ENCODE measurements around the gene PRKN.

Gene PRKN

GRCh38 chr6:161626132-161626676 is 1101.4 kb downstream of the PRKN start:
- no peak for FAIRE-seq

- FAIRE-seq, result no peak
Observed at GRCh38 chr6:161624111-161624510, 1103.5 kb downstream of the PRKN start.

GRCh38 chr6:161622779-161623178 is 1104.8 kb downstream of the PRKN start:
- no peak for FAIRE-seq

GRCh38 chr6:161618831-161619454 is 1108.6 kb downstream of the PRKN start:
- FAIRE-seq, result no peak

- no peak for FAIRE-seq
Observed at GRCh38 chr6:161613711-161614110, 1113.9 kb downstream of the PRKN start.

- FAIRE-seq, result no peak
Observed at GRCh38 chr6:161608771-161609170, 1118.8 kb downstream of the PRKN start.

- FAIRE-seq, result no peak
Observed at GRCh38 chr6:161607696-161608297, 1119.8 kb downstream of the PRKN start.

- FAIRE-seq, result no peak
Observed at GRCh38 chr6:161602359-161602758, 1125.2 kb downstream of the PRKN start.

- no peak for FAIRE-seq
Observed at GRCh38 chr6:161598896-161599295, 1128.7 kb downstream of the PRKN start.

GRCh38 chr6:161596807-161597520 is 1130.6 kb downstream of the PRKN start:
- no peak for FAIRE-seq

GRCh38 chr6:161594412-161594811 is 1133.2 kb downstream of the PRKN start:
- FAIRE-seq, result no peak

GRCh38 chr6:161590961-161591627 is 1136.5 kb downstream of the PRKN start:
- no peak for FAIRE-seq

GRCh38 chr6:161586887-161587286 is 1140.7 kb downstream of the PRKN start:
- FAIRE-seq, result no peak

GRCh38 chr6:161584621-161585340 is 1142.8 kb downstream of the PRKN start:
- FAIRE-seq, result no peak

- no peak for FAIRE-seq
Observed at GRCh38 chr6:161584051-161584450, 1143.5 kb downstream of the PRKN start.

- FAIRE-seq, result no peak
Observed at GRCh38 chr6:161583584-161583983, 1144.0 kb downstream of the PRKN start.

- FAIRE-seq, result no peak
Observed at GRCh38 chr6:161578478-161578877, 1149.1 kb downstream of the PRKN start.

GRCh38 chr6:161575523-161576254 is 1151.9 kb downstream of the PRKN start:
- no peak for FAIRE-seq

- FAIRE-seq, result no peak
Observed at GRCh38 chr6:161568885-161569456, 1158.6 kb downstream of the PRKN start.

- no peak for FAIRE-seq
Observed at GRCh38 chr6:161564952-161565351, 1162.6 kb downstream of the PRKN start.

GRCh38 chr6:161561908-161562307 is 1165.7 kb downstream of the PRKN start:
- no peak for FAIRE-seq

Data from A204.1 (cell line).